HFFc6 (cell line): Measurements from ENCODE around the gene ASIP. TPM values are rescaled to one million over a fixed set of nuclear protein-coding genes. Genes with fewer than 3 reads are reported as not detected.

Experiments
- DNase-seq: peaks from one replicate; pipeline ENCODE4 v3.0.0-alpha.2; 2018
- H3K27ac Mint-ChIP-seq: 2 replicates; pipeline ENCODE4 v1.8.0; 2020; ENCODE audit warnings: mild to moderate bottlenecking, mixed read lengths
- H3K27me3 Mint-ChIP-seq: 2 replicates; pipeline ENCODE4 v1.8.0; 2021; ENCODE audit warnings: mild to moderate bottlenecking, moderate library complexity, mixed read lengths; ENCODE audit not compliant: insufficient read depth
- H3K36me3 Mint-ChIP-seq: 2 replicates; pipeline ENCODE4 v1.8.0; 2021; ENCODE audit warnings: low read depth, mixed read lengths
- H3K4me1 Mint-ChIP-seq: 2 replicates; pipeline ENCODE4 v1.8.0; 2020; ENCODE audit warnings: low read depth, mixed read lengths
- H3K4me3 Mint-ChIP-seq: 2 replicates; pipeline ENCODE4 v1.8.0; 2020; ENCODE audit warnings: mild to moderate bottlenecking, moderate library complexity, mixed read lengths
- H3K9me3 Mint-ChIP-seq: 2 replicates; pipeline ENCODE4 v1.8.0; 2020; ENCODE audit warnings: mild to moderate bottlenecking, mixed read lengths
- CTCF ChIP-seq: fragments of 200-600 bp; sonication (generic); IDR thresholded peaks from 2 replicates; pipeline ENCODE4 v1.5.0; 2021; ENCODE audit warnings: antibody characterized with exemption, mild to moderate bottlenecking
- total RNA-seq, 6 experiments: library from RNA; stranded (reverse); fragmentation: NEBNext Ultra II Directional; extraction: Animal tissue kit (Norgen Biotek cat#: 25700); gene quantifications; 2 replicates in 1 of 6; 3 replicates in 5 of 6; pipeline ENCODE4 v1.2.3, GENCODE V29; 2021

ASIP gene
- total RNA-seq, 6 experiments from 2014 or later: not detected

- Mint-ChIP-seq H3K36me3 (no peaks in the 10 kb centered on the region), H3K9me3 (no peaks in the 10 kb centered on the region; the same call in 1 of the 2 replicates), H3K27me3 (no peaks in the 10 kb centered on the region; the same call in 1 of the 2 replicates), H3K4me1 (peaks cover 32% of the 10 kb centered on the region), H3K27ac (no peak overlapping the region), H3K4me3 (no peak overlapping the region)
- no peak for TF ChIP-seq CTCF
- no peak for DNase-seq
Observed at GRCh38 chr20:34309691-34310090, 68.5 kb downstream of the ASIP start.

- Mint-ChIP-seq H3K4me1 (peaks cover 39% of the 10 kb centered on the region), H3K27ac (no peak overlapping the region), H3K9me3 (no peaks in the 10 kb centered on the region; the same call in 1 of the 2 replicates), H3K27me3 (peaks cover 2% of the 10 kb centered on the region; the same call in 1 of the 2 replicates), H3K4me3 (no peak overlapping the region), H3K36me3 (peaks cover 2% of the 10 kb centered on the region; the same call in 1 of the 2 replicates)
- no peak for DNase-seq
- TF ChIP-seq CTCF: no peak
Observed at GRCh38 chr20:34310481-34311117, 69.4 kb downstream of the ASIP start.

GRCh38 chr20:34311118-34312023 lies 70.1 kb downstream of the ASIP start:
- peaks cover 47% of the 10 kb centered on the region for H3K4me1 Mint-ChIP-seq
- H3K4me3 Mint-ChIP-seq: peak overlapping the region; percentile 74
- H3K27ac Mint-ChIP-seq: no peak overlapping the region
- peaks cover 2% of the 10 kb centered on the region; the same call in 1 of the 2 replicates for H3K27me3 Mint-ChIP-seq
- DNase-seq: no peak
- peaks cover 9% of the 10 kb centered on the region; the same call in 1 of the 2 replicates for H3K36me3 Mint-ChIP-seq
- peak; percentile 45 for TF ChIP-seq CTCF
- no peaks in the 10 kb centered on the region; the same call in 1 of the 2 replicates for H3K9me3 Mint-ChIP-seq

GRCh38 chr20:34312024-34312460 lies 70.8 kb downstream of the ASIP start:
- Mint-ChIP-seq H3K9me3 (no peaks in the 10 kb centered on the region; the same call in 1 of the 2 replicates), H3K27ac (no peak overlapping the region), H3K4me1 (peaks cover 53% of the 10 kb centered on the region), H3K27me3 (peaks cover 2% of the 10 kb centered on the region; the same call in 1 of the 2 replicates), H3K4me3 (peak overlapping the region; percentile 74), H3K36me3 (peaks cover 9% of the 10 kb centered on the region; the same call in 1 of the 2 replicates)
- TF ChIP-seq CTCF: no peak
- DNase-seq: no peak

GRCh38 chr20:34312544-34313217 lies 71.5 kb downstream of the ASIP start:
- Mint-ChIP-seq H3K27me3 (peaks cover 2% of the 10 kb centered on the region; the same call in 1 of the 2 replicates), H3K36me3 (peaks cover 9% of the 10 kb centered on the region; the same call in 1 of the 2 replicates), H3K4me3 (peak overlapping the region; percentile 74), H3K27ac (peak overlapping the region; percentile 1; the same call in 1 of the 2 replicates), H3K9me3 (no peaks in the 10 kb centered on the region; the same call in 1 of the 2 replicates), H3K4me1 (peaks cover 53% of the 10 kb centered on the region)
- peak; percentile 83 for DNase-seq
- peak; percentile 98 for TF ChIP-seq CTCF
